Stomach (tissue), 4 donors: Measurements from ENCODE around the gene AGPAT2.

Source experiments
- CTCF ChIP-seq, 7 experiments: fragments of 450-650 bp in 4 of 7; fragments of 200-600 bp in 3 of 7; sonication (generic) in 3 of 7; IDR thresholded peaks; one replicate each; pipeline ENCODE4 v1.5.1; 2016 to 2019; ENCODE audit warnings: antibody characterized with exemption in 7 of 7, control low read depth in 2 of 7, mild to moderate bottlenecking in 1 of 7
- POLR2A ChIP-seq, 4 donors: fragments of 450-650 bp; IDR thresholded peaks; one replicate each; pipeline ENCODE4 v1.6.1; 2016; ENCODE audit warnings: antibody characterized with exemption in 4 of 4, control low read depth in 2 of 4, mild to moderate bottlenecking in 1 of 4, moderate library complexity in 1 of 4

- TF ChIP-seq CTCF (IDR thresholded peaks at IDR 0.05) (no peak), POLR2A (IDR thresholded peaks at IDR 0.05) (no peak)
These were observed 7.8 kb downstream of the AGPAT2 start for GRCh38 chr9:136679431-136679941.
